ENCODE data around the gene ZNF556.

GRCh38 chr19:2863816-2864215, 3.3 kb upstream of the ZNF556 start:
- no peak for TF ChIP-seq CTCF (optimal IDR thresholded peaks at IDR 0.05 in 1 of 3, IDR thresholded peaks at IDR 0.05 in 1 of 3, conservative IDR thresholded peaks at IDR 0.05 in 1 of 3; ENCODE audit: extremely low read depth in 1 of 3, insufficient read depth in 2 of 3, low read length in 3 of 3)
- TF ChIP-seq EZH2 (IDR thresholded peaks at IDR 0.05; ENCODE audit: low read length) = no peak
